ENCODE data around the gene LAX1. TPM values are rescaled to one million over a fixed set of nuclear protein-coding genes. Genes with fewer than 3 reads are reported as not detected.

Gene LAX1
- total RNA-seq, 1 donor from 2014 or later = 3.0 TPM

DNA sequence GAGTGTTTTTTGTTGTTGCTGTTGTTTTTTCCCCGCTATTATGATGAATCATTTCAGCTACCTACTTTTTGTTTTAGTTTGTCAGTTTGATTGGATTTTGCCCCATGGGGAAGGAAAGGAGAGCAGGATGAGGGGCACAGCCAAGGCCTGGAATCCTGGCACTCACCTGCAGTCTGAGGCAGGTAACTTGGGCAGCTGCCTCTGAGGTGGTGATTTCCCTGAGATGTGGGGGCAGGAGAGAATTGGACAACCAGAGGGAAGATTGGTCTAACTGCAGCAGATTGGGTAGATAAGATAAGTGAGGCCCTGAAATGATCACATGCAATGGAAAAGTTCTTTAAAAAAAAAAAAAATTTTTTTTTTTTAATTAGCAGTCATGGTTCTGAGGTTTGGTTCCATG lies 1.5 kb upstream of the LAX1 start:
- Histone ChIP-seq H3K4me3 (no peak overlapping the region), H3K4me1 (no peaks in the 10 kb centered on the region), H3K27ac (no peak overlapping the region), H3K9me3 (no peaks in the 10 kb centered on the region), H3K27me3 (ENCODE audit: low read depth) (no peaks in the 10 kb centered on the region), H3K36me3 (no peaks in the 10 kb centered on the region)
- TF ChIP-seq, protein P1, sequence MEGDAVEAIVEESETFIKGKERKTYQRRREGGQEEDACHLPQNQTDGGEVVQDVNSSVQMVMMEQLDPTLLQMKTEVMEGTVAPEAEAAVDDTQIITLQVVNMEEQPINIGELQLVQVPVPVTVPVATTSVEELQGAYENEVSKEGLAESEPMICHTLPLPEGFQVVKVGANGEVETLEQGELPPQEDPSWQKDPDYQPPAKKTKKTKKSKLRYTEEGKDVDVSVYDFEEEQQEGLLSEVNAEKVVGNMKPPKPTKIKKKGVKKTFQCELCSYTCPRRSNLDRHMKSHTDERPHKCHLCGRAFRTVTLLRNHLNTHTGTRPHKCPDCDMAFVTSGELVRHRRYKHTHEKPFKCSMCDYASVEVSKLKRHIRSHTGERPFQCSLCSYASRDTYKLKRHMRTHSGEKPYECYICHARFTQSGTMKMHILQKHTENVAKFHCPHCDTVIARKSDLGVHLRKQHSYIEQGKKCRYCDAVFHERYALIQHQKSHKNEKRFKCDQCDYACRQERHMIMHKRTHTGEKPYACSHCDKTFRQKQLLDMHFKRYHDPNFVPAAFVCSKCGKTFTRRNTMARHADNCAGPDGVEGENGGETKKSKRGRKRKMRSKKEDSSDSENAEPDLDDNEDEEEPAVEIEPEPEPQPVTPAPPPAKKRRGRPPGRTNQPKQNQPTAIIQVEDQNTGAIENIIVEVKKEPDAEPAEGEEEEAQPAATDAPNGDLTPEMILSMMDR (IDR thresholded peaks at IDR 0.05) = no peak
- DNase-seq (no peak), ATAC-seq (no peak)
- intact Hi-C loops (cut with DNase I) = no loop called here

DNA sequence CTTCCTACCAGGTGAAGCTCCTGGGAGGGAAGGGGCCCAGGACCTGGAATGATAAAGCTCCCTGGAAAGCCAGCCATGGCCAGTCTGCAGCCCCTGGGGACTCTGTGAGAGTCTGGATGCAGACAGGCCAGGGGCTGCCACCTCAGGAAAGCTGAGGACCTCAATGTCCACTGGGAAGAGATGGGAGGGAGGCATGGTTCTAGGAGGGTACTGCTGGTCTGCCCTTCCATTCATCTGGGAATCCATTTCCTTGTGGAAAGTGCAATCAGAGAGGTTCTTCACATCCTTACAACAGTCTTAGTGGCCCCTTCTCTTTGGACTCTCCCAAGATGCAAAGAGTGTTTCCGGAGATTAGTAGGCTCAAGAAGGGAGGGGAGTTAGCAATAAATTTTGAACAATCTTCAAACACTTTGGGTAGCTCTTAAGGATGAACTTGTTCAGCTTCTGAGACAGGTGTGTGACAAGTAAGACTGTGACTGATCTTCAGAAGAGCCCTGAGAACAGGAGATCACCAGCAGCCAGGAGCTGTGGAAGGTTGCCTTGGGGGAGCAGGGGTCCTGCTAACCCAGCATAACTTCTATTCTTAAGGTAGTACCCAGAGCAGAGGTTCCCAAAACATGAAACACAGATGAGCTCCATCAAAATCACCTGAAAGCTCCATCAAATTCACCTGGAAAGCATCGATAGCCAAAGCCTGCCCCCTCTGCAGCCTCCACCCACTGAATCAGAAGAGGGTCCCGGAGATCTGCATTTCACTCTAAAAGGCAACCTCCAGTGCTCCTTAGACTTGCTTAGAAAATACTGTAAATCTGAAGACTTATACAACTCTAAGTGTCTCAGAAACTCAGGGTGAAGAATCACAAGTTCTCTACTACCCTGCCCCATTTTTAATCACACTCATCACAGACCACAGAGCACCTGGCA lies 616 bp upstream of the LAX1 start:
- TF ChIP-seq, protein P1 (IDR thresholded peaks at IDR 0.05) = no peak
- ATAC-seq = no peak
- H3K4me1 ChIP-seq = no peaks in the 10 kb centered on the region
- intact Hi-C loops (cut with DNase I) = no loop called here
- no peaks in the 10 kb centered on the region for H3K27me3 ChIP-seq (ENCODE audit: low read depth)
- no peaks in the 10 kb centered on the region for H3K9me3 ChIP-seq
- H3K36me3 ChIP-seq = no peaks in the 10 kb centered on the region
- no peak for DNase-seq
- H3K27ac ChIP-seq = peak overlapping the region; percentile 49
- no peak overlapping the region for H3K4me3 ChIP-seq

DNA sequence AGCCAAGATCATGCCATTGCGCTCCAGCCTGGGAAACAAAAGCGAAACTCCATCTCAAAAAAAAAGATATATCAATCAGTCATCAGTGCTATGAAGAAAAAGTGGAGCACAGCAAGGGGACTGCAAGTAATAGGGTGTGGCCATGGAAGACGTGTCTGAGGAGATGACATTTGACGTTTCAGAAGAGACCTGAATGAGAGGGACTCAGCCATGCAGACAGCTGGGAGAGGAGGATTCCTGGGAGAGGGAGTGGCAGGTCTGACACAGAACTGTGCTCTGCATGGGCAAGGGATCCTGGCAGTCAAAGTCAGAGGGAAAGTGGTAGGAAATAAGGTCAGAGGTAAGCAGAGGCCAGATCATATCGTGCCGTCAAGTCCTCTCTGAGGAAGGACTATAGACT lies 3.3 kb downstream of the LAX1 start:
- ATAC-seq (no peak), DNase-seq (no peak)
- Histone ChIP-seq H3K4me3 (no peak overlapping the region), H3K27ac (no peak overlapping the region), H3K27me3 (ENCODE audit: low read depth) (no peaks in the 10 kb centered on the region), H3K4me1 (peaks cover 4% of the 10 kb centered on the region), H3K36me3 (no peaks in the 10 kb centered on the region), H3K9me3 (no peaks in the 10 kb centered on the region)
- intact Hi-C loops (cut with DNase I) = no loop called here
- TF ChIP-seq, protein P1 (IDR thresholded peaks at IDR 0.05) = no peak

DNA sequence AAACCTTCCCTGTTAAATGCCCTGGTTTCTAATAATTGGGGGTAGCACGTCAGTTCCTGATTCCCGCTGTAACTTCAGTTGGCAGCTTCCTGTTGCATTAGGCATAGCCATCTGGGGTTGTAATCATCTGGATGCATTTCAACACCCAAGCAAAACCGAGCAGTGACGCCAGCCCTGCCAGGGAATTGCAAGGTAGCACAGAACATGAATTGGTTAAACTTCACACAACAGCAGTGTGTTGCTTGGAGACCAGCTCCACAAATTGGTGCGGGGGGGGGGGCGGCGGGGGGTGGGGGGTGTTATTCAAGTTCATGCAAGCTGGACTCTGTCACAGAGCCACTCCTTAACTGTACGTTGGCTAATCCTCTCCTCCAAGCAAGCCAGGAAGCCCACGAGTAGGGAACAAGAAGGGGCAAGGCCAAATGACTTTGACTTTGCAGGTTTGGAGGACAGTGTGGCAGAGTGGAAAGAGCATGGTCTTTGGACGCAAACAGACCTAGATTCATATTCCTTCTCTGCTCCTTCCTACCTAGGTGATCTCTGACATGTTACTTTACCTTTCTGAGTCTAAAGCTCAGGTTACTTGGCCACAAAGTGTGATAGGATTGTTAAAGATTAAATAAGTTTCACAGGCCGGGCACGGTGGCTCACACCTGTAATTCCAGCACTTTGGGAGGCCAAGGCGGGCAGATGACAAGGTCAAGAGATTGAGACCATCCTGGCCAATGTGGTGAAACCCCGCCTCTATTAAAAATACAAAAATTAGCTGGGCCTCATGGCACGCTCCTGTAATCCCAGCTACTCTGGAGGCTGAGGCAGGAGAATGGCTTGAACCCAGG lies 4.7 kb downstream of the LAX1 start:
- TF ChIP-seq, protein P1 (IDR thresholded peaks at IDR 0.05) = no peak
- no peak overlapping the region for H3K4me3 ChIP-seq
- intact Hi-C loops (cut with DNase I) = no loop called here

DNA sequence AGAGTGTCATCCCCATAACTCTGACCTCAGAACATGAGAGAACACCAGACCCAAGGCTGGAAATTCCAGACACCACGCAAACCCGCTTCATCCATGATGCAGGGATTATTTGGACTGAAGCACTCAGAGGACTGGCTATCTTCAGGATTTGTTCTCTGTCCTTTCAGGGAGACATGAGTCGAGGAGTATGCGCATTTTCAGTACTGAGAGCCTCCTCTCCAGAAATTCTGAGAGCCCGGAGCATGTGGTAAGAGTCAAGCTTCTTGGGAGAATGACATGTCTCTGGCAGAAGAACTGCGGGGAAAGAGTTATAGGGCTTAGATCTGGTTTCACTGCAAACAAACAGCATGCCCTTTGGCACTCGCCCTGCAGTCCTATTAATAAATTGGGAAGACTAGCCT lies 6.9 kb downstream of the LAX1 start:
- intact Hi-C loops (cut with DNase I) = no loop called here
- TF ChIP-seq, protein P1 (IDR thresholded peaks at IDR 0.05) = no peak
- DNase-seq (no peak), ATAC-seq (no peak)
- Histone ChIP-seq H3K4me1 (peaks cover 4% of the 10 kb centered on the region), H3K9me3 (no peaks in the 10 kb centered on the region), H3K36me3 (no peaks in the 10 kb centered on the region), H3K4me3 (no peak overlapping the region), H3K27ac (no peak overlapping the region), H3K27me3 (ENCODE audit: low read depth) (no peaks in the 10 kb centered on the region)

More for the DNA sequence above, 4.7 kb downstream of the LAX1 start:
- Histone ChIP-seq H3K27me3 (ENCODE audit: low read depth) (no peaks in the 10 kb centered on the region), H3K36me3 (no peaks in the 10 kb centered on the region), H3K9me3 (no peaks in the 10 kb centered on the region), H3K27ac (peak overlapping the region; percentile 31), H3K4me1 (peaks cover 4% of the 10 kb centered on the region)
- ATAC-seq = peak; percentile 87 to 90
- peak; percentile 80 for DNase-seq

Measured in lower lobe of right lung (tissue), 2 donors.